HCT116 (cell line): ENCODE data around the gene PGPEP1. TPM values are rescaled to one million over a fixed set of nuclear protein-coding genes. Genes with fewer than 3 reads are reported as not detected.

Experiments used
- ATAC-seq: fragments of 200-7000 bp; cut with Tn5 transposase; 2 replicates; pipeline ENCODE4 v1.9.1; 2020; ENCODE audit warnings: mild to moderate bottlenecking, moderate library complexity
- BruUV-seq: library from RNA; stranded (reverse); fragments of 400-500 nt; replicated peaks from 2 replicates; lab custom pipeline; 2021; lab: Mats Ljungman, UMichigan
- CTCF ChIA-PET: fragments of 300-600 bp; sonication (Branson Sonifier 250); formaldehyde crosslinking; loops from one replicate; lab custom pipeline; 2021; ENCODE audit warnings: antibody characterized with exemption; lab: Charles Lee
- POLR2A ChIA-PET: fragments of 300-600, 350-600 bp; sonication (Branson Sonifier 250); formaldehyde crosslinking; loops from one replicate; lab custom pipeline; 2021; ENCODE audit warnings: antibody characterized with exemption; lab: Charles Lee
- RAD21 ChIA-PET, 2 experiments: fragments of 300-600 bp; sonication (Branson Sonifier 250); formaldehyde crosslinking; loops; one replicate each; lab custom pipeline; 2023; ENCODE audit warnings: low total read pairs in 2 of 2; ENCODE audit not compliant: uncharacterized antibody in 2 of 2, unreplicated experiment in 2 of 2, low non-redundant PET in 1 of 2; lab: Charles Lee
- DNase-seq: peaks from one replicate; pipeline ENCODE4 v3.0.0-alpha.2; 2010; ENCODE audit warnings: low read depth, low spot score
- H2AFZ ChIP-seq: fragments of 200-600 bp; shearing (Covaris generic), sonication (generic); 2 replicates; pipeline ENCODE4 v1.6.1; 2017; ENCODE audit warnings: low read depth, mixed run types, mixed read lengths, antibody characterized with exemption, low read length; ENCODE audit not compliant: poor library complexity, severe bottlenecking
- H3K27ac ChIP-seq: 2 replicates; pipeline ENCODE4 v1.5.1; 2012; ENCODE audit warnings: low read depth, low read length
- H3K27me3 ChIP-seq: fragments of 200-600 bp; sonication (generic); 2 replicates; pipeline ENCODE4 v1.6.1; 2016; ENCODE audit warnings: mixed run types, low read length, mixed read lengths; ENCODE audit not compliant: insufficient read depth
- H3K36me3 ChIP-seq, 2 experiments: fragments of 200-500 bp in 1 of 2; fragments of 200-600 bp in 1 of 2; sonication (Bioruptor generic) in 1 of 2; sonication (generic) in 1 of 2; 2 replicates each; pipeline versions ENCODE4 v1.5.1 to v1.6.1; 2014 to 2016; ENCODE audit warnings: low read length in 2 of 2, inconsistent platforms in 1 of 2, mixed read lengths in 1 of 2, mixed run types in 1 of 2; ENCODE audit not compliant: insufficient read depth in 2 of 2, control insufficient read depth in 1 of 2
- H3K4me1 ChIP-seq, 2 experiments: fragments of 200-600 bp in 1 of 2; sonication (generic) in 1 of 2; 2 replicates each; pipeline versions ENCODE4 v1.5.1 to v1.6.1; 2012 to 2017; ENCODE audit warnings: low read length in 2 of 2, inconsistent platforms in 1 of 2, mild to moderate bottlenecking in 1 of 2, mixed read lengths in 1 of 2, mixed run types in 1 of 2, moderate library complexity in 1 of 2; ENCODE audit not compliant: insufficient read depth in 2 of 2, control insufficient read depth in 1 of 2
- H3K4me2 ChIP-seq: fragments of 200-600 bp; sonication (generic); 2 replicates; pipeline ENCODE4 v1.6.1; 2017; ENCODE audit warnings: mixed run types, low read length, mixed read lengths
- H3K4me3 ChIP-seq, 2 experiments: fragments of 200-600 bp in 1 of 2; sonication (generic) in 1 of 2; replicated peaks in 1 of 2; 2 replicates each; pipeline ENCODE4 v1.5.1; 2011 to 2016; ENCODE audit warnings: low read length in 2 of 2, control low read depth in 1 of 2, low read depth in 1 of 2, mild to moderate bottlenecking in 1 of 2, mixed read lengths in 1 of 2, mixed run types in 1 of 2
- H3K79me2 ChIP-seq: fragments of 200-600 bp; sonication (generic); 2 replicates; pipeline ENCODE4 v1.6.1; 2017; ENCODE audit warnings: mild to moderate bottlenecking, mixed run types, low read length, moderate library complexity, mixed read lengths; ENCODE audit not compliant: insufficient read depth
- H3K9ac ChIP-seq: fragments of 200-600 bp; sonication (generic); 2 replicates; pipeline ENCODE4 v1.6.1; 2016; ENCODE audit warnings: low read length, mixed read lengths
- H3K9me2 ChIP-seq: fragments of 200-600 bp; sonication (generic), shearing (Covaris generic); 2 replicates; pipeline ENCODE4 v1.6.1; 2017; ENCODE audit warnings: mixed run types, mild to moderate bottlenecking, moderate library complexity; ENCODE audit not compliant: insufficient read depth
- H3K9me3 ChIP-seq, 2 experiments: fragments of 200-500 bp in 1 of 2; fragments of 200-600 bp in 1 of 2; sonication (Bioruptor generic) in 1 of 2; sonication (generic) in 1 of 2; 2 replicates each; pipeline ENCODE4 v1.6.1; 2014 to 2017; ENCODE audit warnings: low read length in 2 of 2, mixed read lengths in 2 of 2, inconsistent platforms in 1 of 2, low read depth in 1 of 2, mild to moderate bottlenecking in 1 of 2, mixed run types in 1 of 2, moderate library complexity in 1 of 2; ENCODE audit not compliant: control insufficient read depth in 1 of 2, insufficient read depth in 1 of 2
- H4K20me1 ChIP-seq: fragments of 200-600 bp; sonication (generic), shearing (Covaris generic); 2 replicates; pipeline ENCODE4 v1.6.1; 2017; ENCODE audit warnings: mixed run types, mild to moderate bottlenecking, moderate library complexity; ENCODE audit not compliant: insufficient read depth
- CBX3 ChIP-seq: IDR thresholded peaks from 2 replicates; pipeline ENCODE4 v1.6.1; 2012; ENCODE audit warnings: low read depth
- EGR1 ChIP-seq: IDR thresholded peaks from 2 replicates; pipeline ENCODE4 v1.6.1; 2012; ENCODE audit warnings: low read depth
- ELF1 ChIP-seq: IDR thresholded peaks from 2 replicates; pipeline ENCODE4 v1.6.1; 2012; ENCODE audit warnings: low read depth, borderline replicate concordance
- EZH2 ChIP-seq: fragments of 200-600 bp; sonication (generic); IDR thresholded peaks from 2 replicates; pipeline ENCODE4 v1.6.1; 2017; ENCODE audit warnings: antibody characterized with exemption, mixed run types
- EZH2phosphoT487 ChIP-seq: fragments of 200-600 bp; IDR thresholded peaks from 2 replicates; pipeline ENCODE4 v1.6.1; 2018; ENCODE audit warnings: antibody characterized with exemption, borderline replicate concordance
- MAX ChIP-seq: IDR thresholded peaks from 2 replicates; pipeline ENCODE4 v1.6.1; 2012
- SRF ChIP-seq: IDR thresholded peaks from 2 replicates; pipeline ENCODE4 v1.6.1; 2012; ENCODE audit warnings: low read depth
- TCF7L2 ChIP-seq: IDR thresholded peaks from 2 replicates; pipeline ENCODE4 v1.7.0; 2011; ENCODE audit warnings: borderline replicate concordance, inconsistent platforms; ENCODE audit not compliant: insufficient read depth, insufficient read length; ENCODE audit errors: extremely low read depth
- YY1 ChIP-seq: IDR thresholded peaks from 2 replicates; pipeline ENCODE4 v1.6.1; 2011; ENCODE audit warnings: low read length, low read depth, moderate library complexity, mild to moderate bottlenecking; ENCODE audit not compliant: insufficient replicate concordance; ENCODE audit errors: extremely low read depth
- ZFX ChIP-seq: fragments of 450-650 bp; IDR thresholded peaks from 2 replicates; pipeline ENCODE4 v1.6.1; 2017
- intact Hi-C: fragments of 100-400 bp; cut with micrococcal nuclease; formaldehyde crosslinking; loops from 2 replicates; pipeline ENCODE4 v1.10.0; 2022
- total RNA-seq: library from RNA; stranded (reverse); gene quantifications from one replicate; pipeline ENCODE4 v1.2.1, GENCODE V29; 2021; ENCODE audit not compliant: unreplicated experiment
- TF ChIP-seq, protein P1 (sequence below), 3 experiments: fragments of 200-600 bp in 1 of 3; sonication (generic) in 1 of 3; IDR thresholded peaks in 2 of 3; conservative IDR thresholded peaks in 1 of 3; 2 replicates each; pipeline ENCODE4 v1.5.1; 2012 to 2017; ENCODE audit warnings: low read depth in 2 of 3, low read length in 2 of 3, antibody characterized with exemption in 1 of 3, borderline replicate concordance in 1 of 3, control low read depth in 1 of 3, mild to moderate bottlenecking in 1 of 3, mixed read lengths in 1 of 3, mixed run types in 1 of 3, moderate library complexity in 1 of 3; ENCODE audit not compliant: insufficient read depth in 1 of 3

PGPEP1 gene
- total RNA-seq, 1 experiment from 2014 or later: 30.9 TPM

DNA sequence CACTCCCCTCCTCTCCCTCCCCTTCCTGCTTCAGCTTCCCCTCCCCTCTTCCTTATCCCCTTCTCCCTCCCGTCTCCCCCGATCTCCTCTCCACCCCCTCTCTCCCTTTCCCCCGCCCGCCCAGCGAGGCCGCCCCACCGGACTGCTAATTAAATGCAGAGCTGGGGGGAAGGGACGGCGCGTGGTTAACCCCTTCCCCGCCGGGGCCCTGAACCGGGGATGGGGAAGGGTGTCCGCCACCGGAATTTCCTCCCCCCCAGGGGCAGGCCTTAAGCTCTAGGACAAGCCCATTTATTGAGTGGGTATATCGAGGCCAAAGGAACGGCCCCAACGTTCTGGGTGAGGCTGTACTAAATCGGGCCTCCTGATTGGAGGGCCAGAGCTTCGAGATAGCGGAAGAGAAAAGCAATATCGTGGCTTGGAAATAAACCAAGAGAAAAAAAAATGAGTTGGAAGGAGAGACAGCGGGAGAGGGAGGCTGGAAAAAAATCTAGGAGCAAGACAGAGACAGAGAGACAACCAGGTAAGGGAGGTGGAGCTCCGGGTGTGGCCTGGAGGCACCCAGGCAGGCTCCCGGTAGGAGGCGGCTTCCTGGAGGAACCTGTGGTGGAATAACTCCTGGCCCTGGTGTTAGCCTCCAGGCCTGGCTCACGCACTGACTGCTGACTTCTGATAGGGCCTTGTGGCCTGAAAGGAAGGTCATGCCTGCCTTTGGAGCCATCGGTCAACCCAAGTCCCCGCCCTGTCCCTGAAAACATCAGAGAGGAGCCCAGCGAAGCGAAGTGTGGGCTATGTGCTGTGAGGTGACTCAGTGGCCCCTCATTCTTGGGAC, 47.4 kb upstream of the PGPEP1 start (continued):
- peak; percentile 14 for TF ChIP-seq YY1
- no peak for TF ChIP-seq EGR1
- TF ChIP-seq ELF1: no peak
- no peak for TF ChIP-seq EZH2phosphoT487
- TF ChIP-seq EZH2: no peak
- TF ChIP-seq ZFX: no peak
- no peak for TF ChIP-seq SRF

- no peak overlapping the region for H2AFZ ChIP-seq
Measured at GRCh38 chr19:18293642-18294466, 46.5 kb upstream of the PGPEP1 start.

More at GRCh38 chr19:18293642-18294466, 46.5 kb upstream of the PGPEP1 start:
- CTCF ChIA-PET: interaction anchor here (0.8 to 3.1 kb wide), 5 partner anchors 9 to 35 kb away, joined by 4 to 28 read pairs (median 7); partner anchors contain the start of genes IQCN and JUND
- H3K27me3 ChIP-seq: no peaks in the 10 kb centered on the region
- H4K20me1 ChIP-seq: no peaks in the 10 kb centered on the region
- H3K4me2 ChIP-seq: peak overlapping the region; percentile 98
- BruUV-seq: TSS peak; percentile 55
- DNase-seq (no peak), ATAC-seq (peak; percentile 10)
- no peaks in the 10 kb centered on the region for H3K9me3 ChIP-seq
- no peaks in the 10 kb centered on the region for H3K79me2 ChIP-seq
- POLR2A ChIA-PET: interaction anchor here (1.0 to 4.4 kb wide), 4 partner anchors 8 to 92 kb away, joined by 4 to 138 read pairs (median 15); partner anchors contain the start of genes GDF15 and JUND
- peak overlapping the region; percentile 49 to 74 for H3K4me3 ChIP-seq
- H3K9ac ChIP-seq: peak overlapping the region; percentile 86
- intact Hi-C loops: no loop called here
- RAD21 ChIA-PET: interaction anchor here in 1 of 2 experiments (0.7 to 0.8 kb wide), 2 partner anchors 35 to 86 kb away, joined by 3 to 5 read pairs; no protein-coding TSS in a partner anchor
- no peaks in the 10 kb centered on the region for H3K36me3 ChIP-seq
- no peak for TF ChIP-seq EZH2phosphoT487
- no peak for TF ChIP-seq TCF7L2
- TF ChIP-seq CBX3: no peak
- TF ChIP-seq ELF1: no peak
- peak; percentile 2; the same call in 1 of the 2 replicates for TF ChIP-seq MAX
- TF ChIP-seq, protein P1, sequence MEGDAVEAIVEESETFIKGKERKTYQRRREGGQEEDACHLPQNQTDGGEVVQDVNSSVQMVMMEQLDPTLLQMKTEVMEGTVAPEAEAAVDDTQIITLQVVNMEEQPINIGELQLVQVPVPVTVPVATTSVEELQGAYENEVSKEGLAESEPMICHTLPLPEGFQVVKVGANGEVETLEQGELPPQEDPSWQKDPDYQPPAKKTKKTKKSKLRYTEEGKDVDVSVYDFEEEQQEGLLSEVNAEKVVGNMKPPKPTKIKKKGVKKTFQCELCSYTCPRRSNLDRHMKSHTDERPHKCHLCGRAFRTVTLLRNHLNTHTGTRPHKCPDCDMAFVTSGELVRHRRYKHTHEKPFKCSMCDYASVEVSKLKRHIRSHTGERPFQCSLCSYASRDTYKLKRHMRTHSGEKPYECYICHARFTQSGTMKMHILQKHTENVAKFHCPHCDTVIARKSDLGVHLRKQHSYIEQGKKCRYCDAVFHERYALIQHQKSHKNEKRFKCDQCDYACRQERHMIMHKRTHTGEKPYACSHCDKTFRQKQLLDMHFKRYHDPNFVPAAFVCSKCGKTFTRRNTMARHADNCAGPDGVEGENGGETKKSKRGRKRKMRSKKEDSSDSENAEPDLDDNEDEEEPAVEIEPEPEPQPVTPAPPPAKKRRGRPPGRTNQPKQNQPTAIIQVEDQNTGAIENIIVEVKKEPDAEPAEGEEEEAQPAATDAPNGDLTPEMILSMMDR (IDR thresholded peaks at IDR 0.05 in 2 of 3, conservative IDR thresholded peaks at IDR 0.05 in 1 of 3; ENCODE audit: borderline replicate concordance in 1 of 3, insufficient read depth in 1 of 3, low read depth in 2 of 3, low read length in 2 of 3): no peak
- peak overlapping the region; percentile 94 for H3K27ac ChIP-seq
- no peaks in the 10 kb centered on the region for H3K9me2 ChIP-seq
- H3K4me1 ChIP-seq: peaks cover 31 to 72% of the 10 kb centered on the region in 2 experiments
